GM23248 (cell line): Measurements from ENCODE around the gene TBC1D10A. TPM values are rescaled to one million over a fixed set of nuclear protein-coding genes. Genes with fewer than 3 reads are reported as not detected.
A peak's percentile ranks its signal among the peaks of the same experiment; 100 is the strongest.

Experiments
- DNase-seq: peaks from one replicate; pipeline ENCODE4 v3.0.0-alpha.2; 2015
- H2AFZ ChIP-seq: fragments of 200-600 bp; sonication (generic); 2 replicates; pipeline ENCODE4 v1.6.1; 2016; ENCODE audit warnings: antibody characterized with exemption
- H3F3A ChIP-seq: fragments of 200-600 bp; sonication (generic); 2 replicates; pipeline ENCODE4 v1.6.1; 2016; ENCODE audit warnings: mild to moderate bottlenecking, antibody characterized with exemption, mixed run types; ENCODE audit not compliant: insufficient read depth
- H3K27ac ChIP-seq: fragments of 200-600 bp; sonication (generic); 2 replicates; pipeline ENCODE4 v1.5.1; 2016; ENCODE audit warnings: mild to moderate bottlenecking
- H3K27me3 ChIP-seq: fragments of 200-600 bp; sonication (generic); replicated peaks from 2 replicates; pipeline ENCODE4 v1.6.1; 2016; ENCODE audit warnings: mild to moderate bottlenecking; ENCODE audit not compliant: insufficient read depth
- H3K36me3 ChIP-seq: fragments of 200-600 bp; sonication (generic); 2 replicates; pipeline ENCODE4 v1.6.1; 2016; ENCODE audit warnings: low read depth, mild to moderate bottlenecking
- H3K4me1 ChIP-seq: fragments of 200-600 bp; sonication (generic); 2 replicates; pipeline ENCODE4 v1.6.1; 2016; ENCODE audit warnings: mild to moderate bottlenecking; ENCODE audit not compliant: insufficient read depth
- H3K4me2 ChIP-seq: fragments of 200-600 bp; sonication (generic); one replicate; pipeline ENCODE4 v1.6.1; 2016; ENCODE audit warnings: mild to moderate bottlenecking; ENCODE audit not compliant: unreplicated experiment
- H3K4me3 ChIP-seq: fragments of 200-600 bp; sonication (generic); 2 replicates; pipeline ENCODE4 v1.5.1; 2016; ENCODE audit warnings: mild to moderate bottlenecking
- H3K79me2 ChIP-seq: fragments of 200-600 bp; sonication (generic); 2 replicates; pipeline ENCODE4 v1.6.1; 2016; ENCODE audit warnings: mild to moderate bottlenecking; ENCODE audit not compliant: insufficient read depth
- H3K9ac ChIP-seq: fragments of 200-600 bp; sonication (generic); 2 replicates; pipeline ENCODE4 v1.6.1; 2016; ENCODE audit warnings: mild to moderate bottlenecking
- H3K9me2 ChIP-seq: fragments of 200-600 bp; sonication (generic); 2 replicates; pipeline ENCODE4 v1.6.1; 2016; ENCODE audit warnings: mixed run types, mild to moderate bottlenecking, moderate library complexity; ENCODE audit not compliant: insufficient read depth
- H3K9me3 ChIP-seq: fragments of 200-600 bp; sonication (generic); one replicate; pipeline ENCODE4 v1.6.1; 2017; ENCODE audit warnings: low read depth
- H4K20me1 ChIP-seq: fragments of 200-600 bp; sonication (generic); 2 replicates; pipeline ENCODE4 v1.6.0; 2016; ENCODE audit not compliant: insufficient read depth
- EZH2 ChIP-seq: fragments of 200-600 bp; sonication (generic); IDR thresholded peaks from 2 replicates; pipeline ENCODE4 v1.6.1; 2018; ENCODE audit warnings: antibody characterized with exemption, mild to moderate bottlenecking; ENCODE audit not compliant: insufficient read depth, poor library complexity, severe bottlenecking
- EZH2phosphoT487 ChIP-seq: fragments of 200-600 bp; sonication (generic); IDR thresholded peaks from 2 replicates; pipeline ENCODE4 v1.6.1; 2018; ENCODE audit warnings: antibody characterized with exemption, moderate library complexity, mild to moderate bottlenecking, low read depth; ENCODE audit not compliant: insufficient read depth
- WGBS, 2 experiments: methylation state at CpG; one replicate each; pipeline ENCODE4 v1.1.6; 2015 to 2017; ENCODE audit warnings: low lambda C conversion rate in 2 of 2, low coverage in 1 of 2; ENCODE audit errors: missing lambda C conversion rate in 2 of 2; 5-methylcytosine and 5-hydroxymethylcytosine counted together
- in situ Hi-C: fragments of 300-500 bp; cut with MboI; formaldehyde crosslinking; loops from 2 replicates; pipeline ENCODE4 v1.15.0; 2020
- polyA plus RNA-seq: library from polyadenylated mRNA; unstranded; fragments of >200 nt; fragmentation: Nextera tagmentation; extraction: Ambion mirVana; gene quantifications from 2 replicates; pipeline ENCODE4 v1.2.1, GENCODE V29; 2016
- total RNA-seq: library from RNA; depleted of rRNA; stranded (reverse); fragments of >200 nt; shearing (Covaris generic); gene quantifications from 2 replicates; pipeline ENCODE4 v1.2.3, GENCODE V29; 2014

The TBC1D10A gene
- total and polyA plus RNA-seq, 2 experiments from 2014 or later = 16.9 to 21.9 TPM

DNA sequence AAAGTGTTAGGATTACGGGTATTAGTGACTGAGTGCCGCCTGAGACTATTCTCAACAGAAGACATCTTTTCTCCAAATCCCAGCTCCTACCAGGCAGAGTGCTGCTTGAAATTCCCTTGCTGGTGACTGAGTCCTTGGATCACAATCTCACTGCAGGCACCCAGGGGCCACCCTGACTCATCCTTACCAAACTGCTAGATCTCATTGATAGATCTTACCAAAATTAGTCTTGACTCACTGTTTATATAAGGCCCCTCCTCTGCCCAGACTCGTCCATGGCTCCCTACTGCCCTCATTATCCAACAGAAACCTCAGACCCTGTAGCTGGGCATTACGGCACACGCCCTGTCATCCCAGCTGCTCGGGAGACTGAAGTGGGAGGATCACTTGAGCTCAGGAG lies 14.7 kb downstream of the TBC1D10A start:
- DNase-seq = peak; percentile 91
- H3K4me2 ChIP-seq = peak overlapping the region; percentile 31
- no peaks in the 10 kb centered on the region for H3K36me3 ChIP-seq
- peaks cover 39% of the 10 kb centered on the region for H3F3A ChIP-seq
- in situ Hi-C loops = no loop called here
- peak overlapping the region; percentile 78 for H3K27ac ChIP-seq
- 32 to 36% methylated on average over 6 of the region's 6 CpGs for WGBS, 2 experiments
- no peaks in the 10 kb centered on the region for H3K9me3 ChIP-seq
- peak overlapping the region; percentile 54 for H3K9ac ChIP-seq
- H3K27me3 ChIP-seq = no peaks in the 10 kb centered on the region
- H3K4me1 ChIP-seq = peaks cover 44% of the 10 kb centered on the region
- H2AFZ ChIP-seq = no peak overlapping the region
- peaks cover 79% of the 10 kb centered on the region for H3K79me2 ChIP-seq
- H3K9me2 ChIP-seq = no peaks in the 10 kb centered on the region
- TF ChIP-seq EZH2phosphoT487 (no peak), EZH2 (no peak)
- no peak overlapping the region for H3K4me3 ChIP-seq
- peaks cover 10% of the 10 kb centered on the region for H4K20me1 ChIP-seq

DNA sequence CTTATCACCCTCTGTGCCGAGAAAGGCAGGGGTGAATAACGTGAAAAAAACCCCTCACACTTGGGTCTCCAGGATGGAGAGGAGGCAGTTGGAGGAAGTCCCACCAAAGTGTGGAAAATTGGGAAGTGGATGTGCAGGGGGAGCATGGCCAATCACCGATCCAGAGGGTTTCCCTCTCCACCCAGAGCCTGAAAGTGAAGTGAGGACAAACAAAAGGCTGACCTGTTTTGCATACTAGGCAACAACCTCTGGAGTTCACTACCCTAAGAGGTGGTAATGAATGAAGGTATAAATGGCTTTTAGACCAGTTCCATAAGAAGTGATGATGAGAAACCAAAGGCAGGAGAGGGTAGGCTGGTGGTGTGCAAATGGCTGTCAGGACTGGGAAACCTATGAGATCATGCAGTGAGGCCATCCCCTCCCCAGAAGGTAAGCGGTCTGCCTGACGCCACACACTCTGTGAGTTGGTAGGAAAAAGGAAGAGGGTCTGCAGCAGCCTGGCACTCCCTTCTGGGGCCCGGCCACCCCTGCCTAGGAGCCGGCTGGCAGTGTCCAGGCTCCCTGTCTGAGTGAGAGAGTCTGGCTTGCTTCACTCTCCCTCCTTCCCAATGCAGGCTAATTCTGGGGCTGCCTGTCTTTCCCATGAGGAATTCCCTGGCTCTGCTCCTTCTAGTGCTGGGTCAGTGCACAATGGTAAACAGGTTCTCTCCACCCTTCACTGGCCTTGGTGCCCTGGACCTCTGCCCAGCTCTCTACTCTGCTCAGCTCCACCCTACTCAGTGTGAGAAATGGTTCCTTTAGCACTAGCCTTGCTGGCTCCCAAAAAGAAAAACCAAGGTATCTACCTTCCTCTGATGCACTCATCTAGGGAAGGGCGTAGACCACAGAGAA lies 15.6 kb downstream of the TBC1D10A start:
- Histone ChIP-seq H4K20me1 (peaks cover 10% of the 10 kb centered on the region), H2AFZ (no peak overlapping the region), H3K27ac (peak overlapping the region; percentile 78), H3K9me2 (no peaks in the 10 kb centered on the region), H3K36me3 (no peaks in the 10 kb centered on the region), H3K9me3 (no peaks in the 10 kb centered on the region), H3K9ac (peak overlapping the region; percentile 54), H3K79me2 (peaks cover 79% of the 10 kb centered on the region), H3K4me2 (peak overlapping the region; percentile 31), H3K4me3 (no peak overlapping the region), H3K27me3 (no peaks in the 10 kb centered on the region), H3F3A (peaks cover 42% of the 10 kb centered on the region), H3K4me1 (peaks cover 42% of the 10 kb centered on the region)
- peak; percentile 84 for DNase-seq
- 39 to 45% methylated on average over 8 of the region's 8 CpGs for WGBS, 2 experiments
- in situ Hi-C loops = no loop called here
- TF ChIP-seq EZH2 (no peak), EZH2phosphoT487 (no peak)

DNA sequence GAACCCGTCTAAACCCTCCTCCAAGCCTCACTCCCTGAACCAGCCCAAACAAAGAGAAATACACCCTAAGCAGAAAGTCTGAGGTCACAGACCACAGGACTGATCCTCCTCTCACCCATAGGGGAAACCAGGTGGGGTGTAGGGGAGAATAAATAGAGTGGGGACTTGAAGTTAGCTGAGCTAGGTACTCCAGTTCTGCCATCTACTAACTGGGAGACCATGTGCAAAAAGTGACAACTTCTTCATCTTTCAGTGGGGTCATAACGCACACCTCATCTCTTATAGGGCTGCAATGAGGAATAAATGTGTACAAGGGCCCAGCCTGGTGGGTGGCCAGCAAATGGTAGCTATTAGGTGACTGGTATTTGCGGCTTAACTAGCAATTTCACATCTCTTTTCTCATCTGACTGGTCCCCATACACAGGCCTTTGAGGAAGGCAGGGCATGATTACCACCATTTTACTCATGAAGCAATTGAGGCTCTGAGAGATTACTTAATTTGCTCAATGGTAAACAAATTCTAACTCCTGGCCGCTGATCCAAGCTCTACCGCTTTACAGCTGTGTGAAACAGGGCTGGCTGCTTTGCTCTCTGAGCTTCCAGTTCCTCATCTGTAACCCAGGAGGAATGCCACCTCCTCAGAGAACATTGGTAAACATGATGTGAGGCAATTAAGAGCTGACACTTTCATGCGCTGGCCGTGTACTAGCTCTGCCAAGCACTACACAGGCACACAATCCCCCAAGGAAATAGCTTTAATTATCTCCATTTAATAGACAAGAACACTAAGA lies 16.6 kb downstream of the TBC1D10A start:
- Histone ChIP-seq H4K20me1 (peaks cover 10% of the 10 kb centered on the region), H3K4me2 (peak overlapping the region; percentile 43)

DNA sequence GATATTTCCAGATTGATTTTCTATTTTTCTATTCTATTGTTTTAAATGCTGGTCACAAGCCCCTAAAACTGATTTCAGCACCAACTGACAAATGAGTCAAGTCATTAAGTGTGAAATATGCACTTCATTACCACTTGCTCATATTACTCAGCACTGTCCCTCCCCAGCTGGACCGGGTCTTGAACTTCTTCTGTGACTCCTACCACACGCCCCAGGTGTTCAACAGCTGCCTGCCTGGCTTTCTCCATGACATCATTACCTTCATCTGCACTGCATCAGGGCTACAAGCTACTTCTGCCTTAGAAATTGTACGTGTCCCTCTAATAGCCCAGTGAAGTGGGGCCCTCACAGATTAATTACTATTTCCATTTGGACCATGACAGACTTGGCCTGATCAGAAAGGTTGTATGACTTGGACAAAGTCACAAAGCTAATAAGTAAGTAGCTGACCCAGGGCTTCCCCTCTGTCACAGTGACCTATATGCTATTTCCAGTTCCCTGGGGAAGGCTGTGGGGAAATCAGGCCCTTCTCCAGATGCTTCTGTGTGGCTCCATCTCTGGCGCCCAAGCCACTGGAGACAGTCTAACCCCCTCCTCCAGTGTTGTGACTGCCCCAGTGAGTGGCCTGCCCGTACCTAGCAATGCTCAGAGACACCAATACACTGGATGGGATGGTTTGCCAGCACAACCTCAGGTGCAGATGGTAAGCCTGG lies 18.1 kb downstream of the TBC1D10A start:
- Histone ChIP-seq H2AFZ (no peak overlapping the region), H3K9ac (no peak overlapping the region), H3K36me3 (no peaks in the 10 kb centered on the region), H3K4me3 (no peak overlapping the region), H3K9me2 (no peaks in the 10 kb centered on the region), H3K27ac (no peak overlapping the region), H4K20me1 (peaks cover 17% of the 10 kb centered on the region), H3K9me3 (no peaks in the 10 kb centered on the region), H3K4me2 (no peak overlapping the region), H3K4me1 (peaks cover 61% of the 10 kb centered on the region), H3F3A (peaks cover 37% of the 10 kb centered on the region), H3K27me3 (no peaks in the 10 kb centered on the region), H3K79me2 (peaks cover 81% of the 10 kb centered on the region)
- 50 to 56% methylated on average over 5 of the region's 5 CpGs for WGBS, 2 experiments
- TF ChIP-seq EZH2 = no peak
- TF ChIP-seq EZH2phosphoT487 = no peak
- peak; percentile 63 for DNase-seq
- in situ Hi-C loops = no loop called here

More for the DNA sequence above, 16.6 kb downstream of the TBC1D10A start:
- TF ChIP-seq EZH2phosphoT487 (no peak), EZH2 (no peak)
- Histone ChIP-seq H3K9me3 (no peaks in the 10 kb centered on the region), H3K4me3 (no peak overlapping the region), H3K79me2 (peaks cover 79% of the 10 kb centered on the region), H3K9me2 (no peaks in the 10 kb centered on the region), H3K27ac (peak overlapping the region; percentile 78), H3K27me3 (no peaks in the 10 kb centered on the region), H3K9ac (peak overlapping the region; percentile 54), H3K36me3 (no peaks in the 10 kb centered on the region), H2AFZ (no peak overlapping the region), H3K4me1 (peaks cover 51% of the 10 kb centered on the region), H3F3A (peaks cover 42% of the 10 kb centered on the region)
- DNase-seq = peak; percentile 87
- in situ Hi-C loops = no loop called here
- 41 to 42% methylated on average over 7 of the region's 7 CpGs for WGBS, 2 experiments
